Measurements from ENCODE around the gene EEF1AKMT4.

The EEF1AKMT4 gene

GRCh38 chr3:184300378-184300720 is 50.9 kb downstream of the EEF1AKMT4 start:
- no peak for DNase-seq

DNA sequence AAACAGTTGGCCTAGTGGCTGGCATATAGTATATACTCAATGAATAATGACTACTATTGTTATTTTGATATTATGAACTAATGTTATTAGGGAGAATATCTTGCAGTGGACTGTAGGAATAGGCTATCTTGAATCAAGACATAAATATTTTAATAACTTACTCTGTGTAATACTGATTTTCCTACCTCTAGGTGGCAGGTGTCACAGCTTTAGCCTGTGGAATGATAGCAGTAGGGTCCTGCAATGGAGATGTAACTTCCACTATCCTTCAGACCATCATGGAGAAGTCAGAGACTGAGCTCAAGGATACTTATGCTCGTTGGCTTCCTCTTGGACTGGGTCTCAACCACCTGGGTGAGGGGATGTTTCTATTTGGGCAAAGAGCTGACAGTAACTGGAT is 56.1 kb downstream of the EEF1AKMT4 start:
- no peak for DNase-seq

DNA sequence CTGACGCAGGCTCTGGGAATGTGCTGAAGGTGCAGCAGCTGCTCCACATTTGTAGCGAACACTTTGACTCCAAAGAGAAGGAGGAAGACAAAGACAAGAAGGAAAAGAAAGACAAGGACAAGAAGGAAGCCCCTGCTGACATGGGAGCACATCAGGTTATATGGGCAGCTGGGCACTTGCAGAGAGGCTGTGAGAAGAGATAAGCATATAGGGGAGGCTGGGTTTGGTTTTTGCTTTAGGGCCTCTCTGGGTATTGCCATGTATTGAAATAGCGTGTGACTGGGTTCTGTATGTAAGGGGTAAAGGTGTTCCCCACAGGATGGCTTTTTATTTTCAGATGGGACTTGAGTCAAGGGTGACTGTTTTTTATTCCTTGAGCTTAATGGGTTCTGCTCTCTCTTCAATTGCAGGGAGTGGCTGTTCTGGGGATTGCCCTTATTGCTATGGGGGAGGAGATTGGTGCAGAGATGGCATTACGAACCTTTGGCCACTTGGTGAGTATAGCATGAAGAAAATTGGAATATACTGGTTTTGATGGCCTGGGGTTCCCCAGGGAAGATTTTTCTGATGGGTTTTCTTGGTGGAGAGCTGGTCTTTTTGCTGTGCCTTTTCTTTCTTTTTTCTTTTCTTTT is 57.0 kb downstream of the EEF1AKMT4 start:
- DNase-seq: no peak

DNA sequence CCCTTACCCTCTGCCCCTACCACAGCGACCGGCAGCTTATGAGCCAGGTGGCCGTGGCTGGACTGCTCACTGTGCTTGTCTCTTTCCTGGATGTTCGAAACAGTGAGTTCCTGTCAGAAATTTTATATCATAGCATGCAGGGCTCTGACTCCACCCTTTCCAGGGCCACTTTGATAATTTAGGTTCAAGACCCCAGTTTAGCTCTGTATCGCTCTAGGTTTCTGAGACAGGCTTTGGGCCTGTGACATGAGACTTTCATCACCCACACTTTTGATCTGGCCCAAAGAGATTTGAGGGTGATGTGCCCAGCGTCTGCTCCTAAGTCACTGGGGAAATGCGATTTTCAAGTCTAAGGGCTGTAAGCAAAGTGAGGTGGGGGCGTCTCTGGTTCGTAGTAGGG is 58.4 kb downstream of the EEF1AKMT4 start:
- no peak for DNase-seq

Data from stimulated activated CD4-positive, alpha-beta T cell treated with anti-CD3 and anti-CD28 coated beads, Interleukin-2, amount 100 ng/mL, for 48 hours (primary cell).